CD4-positive, alpha-beta T cell treated with Interleukin-4 for 1 hour (primary cell): ENCODE results near the gene CENPM.

Experiments
- DNase-seq, 2 donors: peaks; one replicate each; pipeline ENCODE4 v3.0.0-alpha.2; 2020 to 2022

Gene CENPM

DNA sequence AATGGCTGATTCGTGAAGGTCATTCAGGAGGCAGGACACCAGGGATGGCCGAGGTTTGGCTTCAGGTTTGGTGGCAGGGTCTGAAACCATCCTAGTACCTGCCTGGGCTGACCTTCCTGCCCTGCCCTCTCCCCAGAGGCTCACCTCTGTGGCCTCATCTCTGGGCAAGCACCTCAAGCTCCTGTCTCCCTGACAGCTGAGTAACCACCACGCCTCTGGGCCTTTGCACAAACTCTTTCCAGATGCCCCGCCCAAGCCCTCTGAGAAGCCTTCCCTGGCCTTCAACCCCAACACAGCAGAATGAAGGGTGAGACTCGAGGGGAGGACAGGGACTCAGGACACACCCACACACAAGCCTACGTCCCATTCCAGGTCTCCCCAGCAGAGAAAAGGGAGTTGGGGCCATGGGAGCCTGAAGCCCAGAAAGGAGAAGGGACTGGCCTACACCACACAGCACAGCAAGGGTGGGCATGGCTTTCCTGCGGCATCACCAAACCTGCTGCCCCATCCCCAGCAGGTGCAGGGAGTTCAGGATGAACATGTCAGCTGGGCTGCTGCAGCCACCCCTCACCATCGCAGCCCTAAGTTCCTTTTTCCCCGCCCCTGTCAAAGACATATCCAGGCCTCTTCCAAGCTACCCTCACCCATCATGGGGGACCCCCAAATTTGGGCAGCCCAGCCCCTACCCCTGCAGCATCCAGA, 34.5 kb downstream of the CENPM start:
- no peak for DNase-seq

DNA sequence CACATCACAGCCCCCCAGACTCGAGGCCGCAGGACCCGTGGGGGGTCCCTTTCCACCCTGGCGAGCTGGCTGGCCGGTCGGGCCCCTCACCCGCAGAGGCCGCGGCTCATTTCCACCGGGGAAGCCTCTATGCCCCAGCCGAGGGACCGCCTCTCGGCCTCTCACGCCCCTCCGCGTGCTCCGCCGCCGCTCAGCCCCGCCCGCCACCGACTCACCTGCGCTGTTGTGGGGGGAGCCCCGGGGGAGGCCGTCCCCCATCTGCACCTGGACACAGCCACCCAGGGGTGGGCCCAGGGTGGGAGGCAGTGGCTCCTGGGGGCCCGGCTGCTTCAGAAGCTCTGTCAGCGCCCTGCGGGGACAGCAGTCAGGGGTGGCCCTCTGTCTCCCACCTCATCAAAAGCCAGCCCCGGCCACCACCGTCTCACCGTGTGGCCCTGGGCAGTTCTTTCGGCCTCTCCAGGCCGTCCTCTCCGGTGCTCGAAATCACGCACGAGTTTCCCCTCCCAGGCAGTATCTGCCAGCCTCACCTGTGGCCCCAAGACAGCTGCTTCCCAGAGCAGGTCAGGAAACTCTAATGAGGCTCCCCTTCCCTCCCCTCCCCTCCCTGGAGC, 35.8 kb downstream of the CENPM start:
- no peak for DNase-seq

DNA sequence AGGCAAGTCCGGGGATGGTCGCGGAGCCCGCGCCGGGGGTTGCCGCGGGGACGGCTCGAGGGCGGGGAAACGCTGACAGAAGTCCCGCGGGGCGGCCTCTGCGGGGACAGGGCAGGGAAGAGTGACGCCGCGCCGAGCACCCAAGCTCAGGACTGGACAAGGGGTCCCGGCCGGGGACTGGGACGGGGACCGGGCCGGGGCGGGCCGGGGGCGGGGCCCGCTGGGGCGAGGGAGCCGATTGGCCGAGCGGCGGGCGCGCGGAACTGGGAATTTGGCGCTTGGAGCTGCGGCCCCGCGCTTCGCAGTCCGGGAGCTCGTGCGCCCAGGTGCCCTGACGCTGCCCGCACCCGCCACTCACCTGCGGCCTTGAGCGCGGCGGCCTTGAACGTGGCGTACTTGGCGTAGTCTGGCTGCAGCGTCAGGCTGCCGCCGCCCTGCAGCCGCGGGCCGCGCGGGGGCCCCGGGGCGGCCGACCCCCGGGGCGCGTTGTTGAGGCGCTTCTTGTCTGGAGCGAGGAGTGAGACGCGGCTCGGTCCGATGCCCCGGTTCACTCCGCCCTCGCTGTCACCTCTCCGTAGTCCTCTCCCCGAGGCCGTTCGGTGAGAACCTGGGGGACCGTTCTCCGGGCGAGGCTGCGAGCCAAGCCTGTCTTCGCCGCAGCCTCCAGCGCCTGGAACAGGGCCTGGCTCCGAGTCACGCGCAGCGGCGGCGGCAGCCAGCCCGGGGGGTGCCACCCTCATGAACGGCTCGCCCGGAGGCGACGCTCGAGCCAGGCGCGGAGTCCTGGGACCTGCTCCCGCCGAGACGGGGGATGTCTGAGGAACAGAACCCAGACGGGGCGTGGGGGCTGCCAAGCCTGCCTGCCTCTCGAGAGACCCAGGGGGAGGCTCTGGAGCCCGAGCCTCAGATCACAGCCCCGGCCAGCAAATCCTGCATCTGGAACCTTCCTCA, 36.6 kb downstream of the CENPM start:
- peak in 1 of 2 donors; percentile 25 for DNase-seq

DNA sequence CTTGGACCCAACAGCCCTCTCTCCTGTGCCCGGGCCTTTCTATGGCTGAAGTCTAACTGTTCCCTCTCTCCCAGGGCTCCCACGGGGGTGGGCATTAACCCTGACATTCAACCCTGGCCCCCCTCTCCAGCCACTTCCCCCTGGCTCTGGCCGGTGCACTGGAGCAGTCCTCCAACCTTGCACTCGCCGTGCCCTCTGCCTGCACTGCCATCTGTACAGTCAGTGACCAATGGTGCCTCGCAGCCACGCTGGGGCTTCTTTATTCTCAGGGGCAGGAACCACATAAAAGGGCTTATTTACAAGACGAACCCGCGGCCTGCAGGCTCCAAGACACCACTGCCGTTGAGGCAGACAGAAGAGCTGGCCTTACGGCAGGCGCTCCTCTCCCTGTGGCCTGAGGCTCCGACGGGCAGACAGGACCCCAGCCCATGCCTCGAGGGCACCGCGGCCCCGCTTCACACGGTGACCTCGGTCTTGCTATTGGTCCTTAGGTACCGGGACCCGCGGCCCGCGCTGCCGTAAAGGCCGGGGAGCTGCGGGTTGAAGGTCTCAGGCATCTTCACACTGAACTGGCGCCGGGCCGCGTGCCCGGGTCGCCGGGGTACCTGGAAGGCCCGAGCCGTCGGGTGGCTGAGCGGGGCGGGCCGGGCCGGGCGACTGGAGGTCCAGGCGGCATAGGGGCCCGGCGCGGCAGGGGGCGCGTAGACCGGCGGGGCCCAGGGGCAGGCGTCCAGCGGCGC, 37.5 kb downstream of the CENPM start:
- no peak for DNase-seq

DNA sequence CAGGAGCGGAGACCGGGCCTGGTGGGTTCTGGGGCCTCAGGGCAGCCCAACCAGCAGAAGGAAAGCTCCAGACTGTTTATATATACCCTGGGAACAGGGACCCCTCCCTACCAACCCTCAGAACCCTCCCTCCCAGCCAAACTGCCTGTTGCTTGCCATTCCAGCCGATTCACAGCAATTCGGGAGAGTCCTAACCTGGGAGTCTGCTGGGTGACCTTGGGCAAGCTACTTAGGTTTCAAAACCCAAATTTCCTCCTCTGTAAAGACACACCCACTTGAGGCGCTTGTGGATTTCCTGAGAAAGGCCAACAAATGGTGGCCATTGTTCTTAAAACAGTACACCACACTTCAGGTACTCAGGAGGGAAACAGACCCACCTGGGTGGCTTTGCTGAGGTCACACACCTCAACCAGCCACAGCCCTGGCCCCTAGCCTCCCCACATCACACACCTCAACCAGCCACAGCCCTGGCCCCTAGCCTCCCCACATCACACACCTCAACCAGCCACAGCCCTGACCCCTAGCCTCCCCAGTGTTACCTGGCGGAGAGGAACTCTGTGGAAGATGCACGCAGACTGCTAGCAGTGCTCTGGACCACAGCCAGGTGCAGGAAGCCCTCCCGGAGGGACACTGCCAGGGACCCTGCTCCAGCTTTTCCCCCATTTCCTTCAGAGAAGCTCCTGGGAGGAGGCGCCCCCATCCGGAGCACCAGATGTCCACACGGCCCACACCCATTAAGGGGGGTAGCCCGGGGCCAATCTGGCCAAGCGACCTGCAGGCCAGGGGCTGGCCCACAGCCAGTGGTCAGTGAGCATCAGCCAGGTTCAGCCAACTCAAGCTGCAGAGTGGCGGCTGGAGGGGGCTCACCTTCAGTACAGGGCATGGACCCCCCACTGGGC, 38.3 kb downstream of the CENPM start:
- DNase-seq: peak; percentile 35 to 66

DNA sequence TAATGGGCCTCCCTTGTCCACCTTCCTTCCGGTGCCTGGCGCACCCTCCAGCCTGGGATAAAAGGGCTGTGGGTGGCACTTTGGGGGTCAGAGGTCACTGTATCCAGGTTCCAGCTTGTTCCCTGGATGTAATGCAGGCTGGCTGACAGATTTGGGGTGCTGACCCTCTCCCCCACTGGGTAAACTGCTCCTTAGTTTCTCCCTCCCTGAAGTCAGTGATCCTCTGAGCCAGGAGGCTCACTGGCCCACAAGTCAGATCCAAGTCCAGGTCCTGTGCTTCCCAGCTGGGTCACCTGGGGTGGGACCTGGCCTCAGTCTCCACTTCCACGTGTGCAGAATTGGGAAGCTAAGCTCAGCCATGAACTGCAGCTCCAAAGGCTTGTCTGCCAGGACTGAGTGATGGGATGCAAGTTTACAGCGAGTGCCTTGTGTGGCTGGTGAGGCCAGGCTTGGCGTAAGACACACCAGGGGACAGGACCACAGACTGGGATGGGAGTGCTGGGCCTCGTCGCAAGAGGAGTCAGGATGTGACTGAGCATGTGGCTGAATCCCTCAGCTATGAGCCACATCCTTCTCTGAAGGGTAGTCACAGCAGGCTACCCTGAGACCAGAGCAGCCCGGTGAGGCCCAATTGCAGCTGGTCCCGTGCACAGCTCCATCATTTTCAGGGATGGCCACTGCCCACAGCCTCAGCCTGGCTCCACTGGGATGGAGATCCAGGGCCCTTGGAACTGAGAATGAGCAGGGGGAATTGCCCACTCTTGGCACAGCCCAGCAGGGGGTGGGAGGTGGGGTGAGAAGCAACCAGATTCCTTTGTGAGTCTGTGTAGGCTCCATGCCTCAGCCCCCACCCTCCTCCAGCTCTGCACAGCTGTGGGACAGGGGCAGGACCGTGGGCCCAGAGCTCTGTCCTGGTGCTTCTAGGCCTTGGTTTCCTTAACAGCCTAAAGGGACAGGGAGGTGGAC, 39.2 kb downstream of the CENPM start:
- no peak for DNase-seq

DNA sequence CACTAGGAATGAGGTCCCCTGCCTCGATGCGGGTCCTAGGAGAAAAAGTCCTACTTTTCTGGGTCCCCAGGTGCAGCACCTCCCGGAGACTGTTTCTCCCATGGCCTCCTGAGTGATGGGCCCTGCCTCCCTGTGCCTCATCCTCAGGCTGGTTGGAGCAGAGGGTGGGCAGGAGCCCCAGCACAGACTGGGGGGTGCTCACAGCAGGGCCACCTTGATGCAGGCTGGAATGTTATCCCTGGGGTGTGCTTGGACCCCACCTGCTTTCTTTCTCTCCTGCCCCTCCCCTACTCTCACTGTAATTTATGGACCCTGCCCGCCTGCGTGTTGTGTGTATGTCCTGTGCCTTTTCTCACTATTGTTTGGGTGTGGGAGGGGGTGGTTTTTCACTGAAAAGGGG, 40.1 kb downstream of the CENPM start:
- DNase-seq: no peak

DNA sequence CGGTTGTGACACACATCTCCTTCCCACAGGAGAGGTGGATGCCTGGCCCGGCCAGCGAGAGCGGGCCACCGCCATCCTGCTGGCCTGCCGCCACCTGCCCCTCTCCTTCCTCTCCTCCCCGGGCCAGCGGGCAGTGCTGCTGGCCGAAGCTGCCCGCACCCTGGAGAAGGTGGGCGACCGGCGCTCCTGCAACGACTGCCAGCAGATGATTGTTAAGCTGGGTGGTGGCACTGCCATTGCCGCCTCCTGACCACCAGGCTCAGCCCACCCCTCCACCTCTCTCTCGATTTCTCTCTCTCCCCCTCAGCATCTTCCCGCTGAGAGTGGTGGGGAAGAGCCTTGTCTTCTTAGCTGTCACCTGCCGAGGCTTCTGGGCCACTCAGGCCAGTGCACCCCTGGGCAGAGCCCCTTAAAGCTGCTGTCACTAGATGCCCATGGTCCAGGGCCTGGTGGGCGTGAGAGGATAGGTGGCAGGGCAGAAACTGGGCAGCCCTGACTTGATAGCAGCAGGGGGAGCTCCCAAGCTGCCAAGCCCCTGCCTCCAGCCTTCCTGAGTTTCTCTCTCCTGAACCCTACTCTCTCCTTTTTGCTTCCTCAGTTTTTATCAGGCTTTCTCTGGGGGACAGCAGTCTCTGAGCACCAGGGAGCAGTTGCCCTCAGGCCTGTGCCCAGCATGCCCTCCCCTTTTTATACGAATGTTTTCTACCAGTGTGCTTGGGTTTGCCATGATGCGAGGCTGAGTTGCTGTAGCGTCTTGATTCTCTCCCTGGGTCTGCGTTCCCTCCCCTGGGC, 41.3 kb downstream of the CENPM start:
- DNase-seq: no peak

DNA sequence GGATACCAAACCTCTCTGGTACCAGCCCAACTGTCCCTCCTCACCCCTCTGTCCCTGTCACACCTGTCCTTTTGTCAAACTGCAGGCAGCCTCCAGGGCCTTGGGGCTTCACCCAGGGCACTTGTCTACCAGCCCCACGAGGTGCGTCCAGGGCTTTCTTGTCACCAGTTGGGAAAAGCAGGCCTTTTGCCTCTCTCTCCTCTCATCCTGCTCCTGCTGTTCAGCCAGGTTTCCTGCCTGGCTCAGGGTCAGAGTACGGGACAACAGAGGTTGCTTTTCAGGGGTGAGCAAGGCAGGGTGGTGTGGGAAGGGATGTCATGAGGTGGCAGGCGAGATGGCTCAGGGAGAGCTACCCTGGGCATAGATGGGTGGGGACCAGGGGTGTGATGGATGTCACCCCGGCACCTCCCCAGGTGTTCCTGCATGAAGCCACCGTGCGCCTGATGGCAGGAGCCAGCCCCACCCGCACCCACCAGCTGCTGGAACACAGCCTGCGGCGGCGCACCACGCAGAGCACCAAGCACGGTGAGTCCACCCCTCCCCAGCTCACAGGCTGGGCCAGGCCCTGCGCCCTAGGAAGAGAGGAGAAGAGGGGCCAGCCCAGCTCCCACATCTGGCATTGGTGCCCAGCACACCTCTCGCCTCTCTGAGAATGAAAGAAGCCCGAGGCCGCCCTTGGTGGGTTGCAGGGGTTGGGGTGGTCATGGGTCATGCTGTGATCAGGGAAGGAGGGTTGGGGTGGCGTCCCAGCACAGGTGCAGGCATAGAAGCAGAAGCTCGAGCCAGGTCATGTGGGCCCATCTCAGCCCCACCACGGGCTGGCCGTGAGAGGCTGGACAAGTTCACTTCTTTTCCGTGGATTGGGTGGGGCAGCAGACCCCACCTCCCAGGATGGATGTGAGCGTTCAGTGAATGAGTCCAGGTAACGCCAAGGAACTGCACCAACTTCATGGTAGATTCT, 42.2 kb downstream of the CENPM start:
- DNase-seq: no peak

DNA sequence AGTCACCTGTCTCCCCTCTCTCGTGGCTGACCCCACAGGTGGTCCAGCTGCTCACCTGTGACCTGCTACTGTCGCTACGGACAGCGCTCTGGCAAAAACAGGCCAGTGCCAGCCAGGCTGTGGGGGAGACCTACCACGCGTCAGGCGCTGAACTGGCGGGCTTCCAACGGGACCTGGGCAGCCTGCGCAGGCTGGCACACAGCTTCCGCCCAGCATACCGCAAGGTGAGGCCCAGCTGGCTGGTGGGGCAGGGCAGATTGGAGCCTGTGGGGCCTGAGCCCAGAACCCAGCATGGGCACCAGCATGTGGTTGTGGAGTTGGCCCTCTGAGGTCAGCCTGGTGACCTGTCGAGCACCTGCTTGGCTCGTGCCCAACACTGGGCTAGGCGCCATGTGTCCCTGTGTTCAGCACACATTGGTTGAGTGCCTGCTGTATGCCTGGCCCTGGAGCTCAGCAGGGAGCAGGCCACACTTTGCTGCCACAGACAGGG, 44.0 kb downstream of the CENPM start:
- DNase-seq: no peak

DNA sequence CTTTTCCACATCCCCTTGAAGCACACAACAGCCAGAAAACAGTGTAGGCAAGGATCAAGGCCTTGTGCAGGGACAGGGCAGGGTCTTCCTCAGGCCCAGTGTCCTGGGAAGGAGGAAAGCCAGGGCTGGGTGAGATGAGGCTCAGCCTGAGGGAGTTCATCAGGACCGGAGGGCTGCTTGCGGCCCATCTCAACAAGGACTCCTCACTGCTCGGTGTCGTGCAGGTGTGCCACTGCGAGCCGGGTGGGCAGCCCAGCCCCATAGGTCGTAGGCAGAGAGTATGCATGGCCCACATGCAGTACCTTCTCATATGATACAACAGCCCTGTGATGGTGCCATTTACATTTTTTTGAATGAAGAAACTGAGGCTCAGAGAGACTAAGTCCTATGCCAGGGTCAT, 44.9 kb downstream of the CENPM start:
- no peak for DNase-seq

DNA sequence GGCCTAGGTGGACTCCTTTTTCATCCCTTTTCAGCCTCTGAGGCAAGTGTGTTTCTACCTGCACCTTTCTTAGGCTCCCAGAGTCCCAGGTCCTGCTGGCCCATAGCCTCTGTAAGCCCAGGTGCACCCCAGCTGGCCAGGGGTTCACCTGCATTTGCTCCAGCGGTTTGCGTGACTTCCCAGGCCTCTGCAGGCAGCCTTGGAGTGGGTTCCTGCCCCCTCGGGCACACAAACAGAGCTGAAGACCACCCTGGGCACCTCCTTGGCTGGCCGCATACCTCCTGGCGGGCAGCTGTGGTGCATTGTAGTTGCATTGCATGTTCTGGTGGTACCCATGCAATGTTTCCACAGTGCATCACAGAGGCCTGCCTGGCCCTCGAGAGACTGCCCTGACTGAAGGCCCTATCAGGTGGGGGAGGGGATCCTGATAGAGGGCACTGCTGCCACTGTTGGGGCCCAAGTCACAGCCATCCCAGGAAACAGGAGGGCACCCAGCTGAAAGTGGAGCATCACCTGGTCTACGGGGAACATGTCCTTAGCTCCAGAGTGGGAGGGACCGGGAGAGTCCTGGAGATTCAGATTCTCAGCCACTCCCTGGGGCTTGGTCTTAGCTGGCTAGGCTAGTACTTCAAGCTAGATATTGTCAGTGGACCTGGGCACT, 46.2 kb downstream of the CENPM start:
- DNase-seq: no peak

DNA sequence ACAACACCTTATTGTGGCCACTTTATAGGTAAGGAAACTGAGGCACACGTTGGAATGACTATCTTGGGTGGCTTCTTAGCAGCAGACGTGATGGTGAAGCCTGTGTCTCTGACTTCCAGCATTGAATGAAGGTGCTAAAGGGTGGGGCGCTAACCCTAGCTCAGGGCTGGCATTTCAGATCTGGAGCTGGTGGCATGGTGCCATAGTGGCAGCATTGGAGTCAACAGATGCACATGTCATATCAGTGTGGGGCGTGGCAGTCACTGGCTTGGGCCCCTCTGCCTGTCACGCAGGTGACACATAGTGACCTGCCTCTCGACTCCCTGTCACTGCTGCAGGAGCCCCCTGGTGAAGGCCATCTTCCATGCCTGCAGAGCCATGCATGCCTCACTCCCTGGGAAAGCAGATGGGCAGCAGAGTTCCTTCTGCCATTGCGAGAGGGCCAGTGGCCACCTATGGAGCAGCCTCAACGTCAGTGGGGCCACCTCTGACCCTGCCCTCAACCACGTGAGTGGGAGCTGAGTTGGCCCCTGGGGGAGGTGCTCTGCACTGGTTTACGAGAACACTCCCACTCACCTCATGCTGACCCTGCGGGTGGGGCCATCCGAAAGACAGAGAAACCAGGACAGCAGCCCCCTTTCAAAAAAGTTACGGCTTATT, 46.8 kb downstream of the CENPM start:
- DNase-seq: no peak

DNA sequence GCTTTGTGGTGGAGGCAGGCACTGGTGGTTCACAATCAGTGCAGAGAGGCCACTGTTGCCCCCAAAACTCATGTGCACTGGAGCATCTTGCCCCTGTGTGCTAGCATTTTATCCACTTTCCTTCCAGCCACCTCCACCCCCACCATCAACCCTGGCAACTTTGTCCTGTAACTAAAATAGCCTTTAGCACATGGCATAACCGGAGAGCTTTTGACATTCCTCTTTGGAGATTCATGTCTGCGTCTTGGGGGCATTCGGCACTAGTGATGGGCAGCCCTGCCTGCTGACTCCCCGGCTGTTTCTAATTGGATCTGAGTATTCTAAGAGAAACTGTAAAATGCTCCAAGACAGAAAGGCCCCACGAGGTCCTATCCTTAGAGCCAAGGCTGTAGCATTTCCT, 47.8 kb downstream of the CENPM start:
- DNase-seq: no peak

DNA sequence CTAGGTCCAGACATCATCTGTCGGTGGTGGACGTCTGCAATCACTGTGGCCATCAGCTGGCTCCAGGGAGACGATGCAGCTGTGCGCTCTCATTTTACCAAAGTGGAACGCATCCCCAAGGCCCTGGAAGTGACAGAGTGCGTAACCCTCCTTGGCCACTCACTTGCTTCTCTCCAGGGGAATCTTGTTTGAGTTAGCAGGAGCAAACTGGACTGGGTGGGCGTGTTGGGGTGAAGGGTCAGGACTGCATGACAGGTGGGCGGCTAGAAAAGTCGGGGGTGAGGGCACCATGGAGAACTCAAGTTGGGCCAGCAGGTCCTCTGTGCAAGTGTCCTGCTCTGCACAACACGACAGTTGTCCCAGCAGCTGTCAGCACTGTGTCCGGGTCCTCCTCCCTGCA, 48.3 kb downstream of the CENPM start:
- DNase-seq: no peak

DNA sequence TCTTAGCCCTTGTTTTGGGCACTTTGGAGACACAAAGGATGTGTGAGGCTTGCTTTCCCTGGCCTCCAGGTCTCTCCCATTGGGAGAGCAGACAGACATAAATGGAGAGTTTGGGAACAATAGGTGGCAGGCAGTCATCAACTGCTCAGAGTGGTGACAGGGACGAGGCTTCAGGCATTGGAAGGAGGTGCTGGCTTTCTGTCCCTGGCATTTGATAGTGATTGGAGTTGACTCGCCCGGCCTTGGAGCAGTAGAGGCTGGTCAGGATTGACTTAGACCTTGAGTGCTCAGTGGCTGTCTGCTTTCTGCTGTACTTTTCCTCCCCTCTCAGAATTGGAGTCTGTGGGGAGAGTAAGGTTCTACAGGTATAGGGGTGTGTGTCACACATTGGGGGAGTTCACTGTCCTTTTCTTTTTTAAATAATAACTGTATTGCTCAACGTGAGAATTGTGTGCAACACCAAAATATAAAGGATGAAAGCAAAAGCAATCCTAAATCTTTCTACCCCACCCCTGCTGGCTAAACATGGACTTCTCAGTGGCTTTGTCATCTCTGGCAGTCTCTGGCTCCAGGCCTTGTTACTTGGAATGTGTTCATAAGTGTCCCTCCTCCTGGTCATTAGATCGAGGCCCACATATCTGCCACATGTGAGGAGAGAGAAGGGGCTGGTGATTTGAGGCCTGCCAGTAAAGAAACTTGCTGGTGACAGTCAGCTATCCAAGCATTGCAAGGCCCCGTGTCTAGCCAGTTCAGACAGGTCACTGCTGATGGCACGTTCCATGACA, 53.2 kb downstream of the CENPM start:
- DNase-seq: no peak

DNA sequence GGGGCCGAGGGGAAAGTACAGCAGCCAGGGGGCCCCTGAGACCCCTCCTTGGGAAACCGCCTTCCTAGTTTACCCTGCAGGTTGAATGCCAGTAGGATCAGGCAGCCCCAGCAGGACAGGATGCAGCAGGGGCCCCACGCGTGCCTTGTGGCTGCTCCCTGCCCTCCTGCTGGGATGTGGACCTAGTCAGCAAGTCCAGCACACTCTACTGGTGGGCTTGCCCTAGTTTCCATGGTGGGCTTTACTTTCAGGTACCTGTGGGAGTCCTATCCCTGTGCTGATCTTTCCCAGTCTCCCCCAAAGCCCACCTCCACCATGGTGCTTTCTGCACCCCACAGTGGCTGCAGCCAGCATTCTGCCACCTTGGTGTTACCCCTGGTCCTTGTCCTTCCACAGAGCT, 54.2 kb downstream of the CENPM start:
- no peak for DNase-seq
